SK-N-SH (cell line): ENCODE data around the gene PRSS38. TPM values are rescaled to one million over a fixed set of nuclear protein-coding genes. Genes with fewer than 3 reads are reported as not detected.

Experiments used
- CTCF ChIA-PET: fragments of 300-600, 350-600 bp; formaldehyde crosslinking; extraction: SDS; loops from one replicate; lab custom pipeline; 2021; lab: Yijun Ruan, JAX
- POLR2A ChIA-PET: fragments of 350-600 bp; sonication (Branson Sonifier 250); formaldehyde crosslinking; extraction: SDS; loops from one replicate; lab custom pipeline; 2020; ENCODE audit warnings: antibody characterized with exemption, inconsistent platforms; lab: Yijun Ruan, JAX
- DNase-seq: peaks from one replicate; pipeline ENCODE4 v3.0.0; 2012
- H2AFZ ChIP-seq: fragments of 200-600 bp; sonication (generic); 2 replicates; pipeline ENCODE4 v1.8.1; 2016; ENCODE audit warnings: antibody characterized with exemption, mild to moderate bottlenecking, low read depth
- H3F3A ChIP-seq: fragments of 200-600 bp; sonication (generic); replicated peaks from 2 replicates; pipeline ENCODE3; 2016; ENCODE audit warnings: antibody characterized with exemption, mild to moderate bottlenecking; ENCODE audit not compliant: insufficient read depth
- H3K27ac ChIP-seq, 2 experiments: fragments of 200-500 bp in 1 of 2; fragments of 200-600 bp in 1 of 2; sonication (Bioruptor generic) in 1 of 2; sonication (generic), shearing (Covaris generic) in 1 of 2; 2 replicates each; pipeline versions ENCODE4 v1.5.1 to v1.6.1; 2014 to 2016; ENCODE audit warnings: low read depth in 2 of 2, inconsistent platforms in 1 of 2, low read length in 1 of 2, mild to moderate bottlenecking in 1 of 2, mixed read lengths in 1 of 2
- H3K27me3 ChIP-seq: fragments of 200-600 bp; sonication (generic), shearing (Covaris generic); 2 replicates; pipeline ENCODE4 v1.6.1; 2016; ENCODE audit warnings: mixed run types; ENCODE audit not compliant: insufficient read depth
- H3K36me3 ChIP-seq, 2 experiments: fragments of 200-500 bp in 1 of 2; fragments of 200-600 bp in 1 of 2; sonication (Bioruptor generic) in 1 of 2; sonication (generic) in 1 of 2; replicated peaks in 1 of 2; 2 replicates each; pipeline versions ENCODE3 to v1.5.1; 2014 to 2016; ENCODE audit warnings: low read length in 1 of 2, mild to moderate bottlenecking in 1 of 2; ENCODE audit not compliant: insufficient read depth in 2 of 2, control insufficient read depth in 1 of 2
- H3K4me1 ChIP-seq, 2 experiments: fragments of 200-500 bp in 1 of 2; fragments of 200-600 bp in 1 of 2; sonication (Bioruptor generic) in 1 of 2; sonication (generic), shearing (Covaris generic) in 1 of 2; 2 replicates each; pipeline versions ENCODE4 v1.5.1 to v1.6.1; 2014 to 2016; ENCODE audit warnings: low read depth in 1 of 2, low read length in 1 of 2, mixed run types in 1 of 2; ENCODE audit not compliant: insufficient read depth in 2 of 2, control insufficient read depth in 1 of 2
- H3K4me2 ChIP-seq: fragments of 200-600 bp; sonication (generic), shearing (Covaris generic); 2 replicates; pipeline ENCODE4 v1.6.1; 2017; ENCODE audit warnings: mixed run types
- H3K4me3 ChIP-seq, 2 experiments: fragments of 200-500 bp in 1 of 2; fragments of 200-600 bp in 1 of 2; sonication (Bioruptor generic) in 1 of 2; sonication (generic), shearing (Covaris generic) in 1 of 2; 2 replicates each; pipeline versions ENCODE4 v1.5.1 to v1.8.1; 2014 to 2016; ENCODE audit warnings: low read depth in 2 of 2, inconsistent platforms in 1 of 2, low read length in 1 of 2, mild to moderate bottlenecking in 1 of 2, mixed read lengths in 1 of 2, moderate library complexity in 1 of 2
- H3K79me2 ChIP-seq: fragments of 200-600 bp; sonication (generic); 2 replicates; pipeline ENCODE4 v1.8.1; 2017; ENCODE audit warnings: mild to moderate bottlenecking; ENCODE audit not compliant: insufficient read depth
- H3K9ac ChIP-seq: fragments of 200-600 bp; sonication (generic); 2 replicates; pipeline ENCODE4 v1.6.1; 2017; ENCODE audit warnings: mixed run types
- H3K9me2 ChIP-seq: fragments of 200-600 bp; sonication (generic); 2 replicates; pipeline ENCODE4 v1.6.1; 2017; ENCODE audit warnings: mixed run types
- H3K9me3 ChIP-seq: fragments of 200-600 bp; sonication (generic); 2 replicates; pipeline ENCODE4 v1.6.1; 2017; ENCODE audit warnings: mixed run types, mild to moderate bottlenecking, moderate library complexity
- H4K20me1 ChIP-seq: fragments of 200-600 bp; sonication (generic); 2 replicates; pipeline ENCODE4 v1.6.1; 2017; ENCODE audit warnings: mild to moderate bottlenecking, mixed run types; ENCODE audit not compliant: insufficient read depth
- CHD2 ChIP-seq: fragments of 150-350 bp; IDR thresholded peaks from 2 replicates; pipeline ENCODE4 v1.6.1; 2018; ENCODE audit warnings: low read length; ENCODE audit not compliant: partially characterized antibody
- EP300 ChIP-seq, 2 experiments: IDR thresholded peaks; 2 replicates each; pipeline versions ENCODE4 v1.4.0 to v1.6.1; 2012; ENCODE audit warnings: borderline replicate concordance in 1 of 2, low read depth in 1 of 2, low read length in 1 of 2
- FOSL2 ChIP-seq: IDR thresholded peaks from 2 replicates; pipeline ENCODE4 v1.4.0; 2012; ENCODE audit warnings: low read depth, mild to moderate bottlenecking, moderate library complexity, borderline replicate concordance
- JUND ChIP-seq: IDR thresholded peaks from 2 replicates; pipeline ENCODE4 v1.4.0; 2012
- MXI1 ChIP-seq: IDR thresholded peaks from 2 replicates; pipeline ENCODE4 v1.6.1; 2012; ENCODE audit warnings: mild to moderate bottlenecking, low read depth, low read length, improper control_type of control experiment
- NFIC ChIP-seq: IDR thresholded peaks from 2 replicates; pipeline ENCODE4 v1.4.0; 2012; ENCODE audit warnings: borderline replicate concordance
- POLR2AphosphoS5 ChIP-seq: IDR thresholded peaks from 2 replicates; pipeline ENCODE4 v1.6.1; 2012; ENCODE audit warnings: low read depth, low read length
- TCF12 ChIP-seq: IDR thresholded peaks from 2 replicates; pipeline ENCODE4 v1.4.0; 2012
- TEAD4 ChIP-seq: IDR thresholded peaks from 2 replicates; pipeline ENCODE4 v1.4.0; 2012; ENCODE audit warnings: mild to moderate bottlenecking, borderline replicate concordance; ENCODE audit not compliant: insufficient read depth
- WGBS: methylation state at CpG from one replicate; pipeline ENCODE4 v1.1.6; 2017; ENCODE audit warnings: low lambda C conversion rate; 5-methylcytosine and 5-hydroxymethylcytosine counted together
- polyA plus RNA-seq, 3 experiments: library from polyadenylated mRNA; depleted of rRNA; stranded (reverse); fragments of >200 nt; gene quantifications; 2 replicates each; pipeline ENCODE4 v1.2.3, GENCODE V29; 2012
- TF ChIP-seq, protein P1 (sequence below): IDR thresholded peaks from 2 replicates; pipeline ENCODE4; 2012

The PRSS38 gene
- polyA plus RNA-seq, 1 of the 3 experiments (the other 2 are of a cell fraction): not detected

DNA sequence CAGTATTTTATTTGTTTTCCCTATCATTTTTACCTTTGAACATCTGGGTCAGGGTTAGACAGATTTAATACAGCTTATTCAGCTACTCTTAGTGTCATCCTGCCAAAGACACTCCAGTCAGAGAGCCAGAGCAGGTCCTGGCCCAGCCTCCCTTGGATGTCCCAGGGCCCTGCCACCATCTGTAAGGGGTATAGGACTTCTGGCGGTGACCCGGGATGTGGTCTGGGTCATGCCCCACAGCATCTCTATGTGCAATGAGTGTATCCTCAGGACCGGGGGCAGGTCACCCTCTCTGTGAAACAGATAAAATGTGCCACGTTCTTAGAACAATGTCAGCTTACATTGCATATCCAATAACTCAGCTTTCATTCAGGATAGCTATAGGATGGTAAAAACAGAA, 37.8 kb upstream of the PRSS38 start:
- ChIA-PET POLR2A (no interaction called here), CTCF (interaction anchor here (1.1 to 2.7 kb wide), 2 partner anchors 15 to 164 kb away, joined by 3 to 12 read pairs; no protein-coding TSS in a partner anchor)
- Histone ChIP-seq H4K20me1 (no peaks in the 10 kb centered on the region), H3K9me2 (no peaks in the 10 kb centered on the region), H3K9me3 (no peaks in the 10 kb centered on the region), H3K9ac (no peak overlapping the region), H3K4me3 (no peak overlapping the region), H3K36me3 (peaks cover 0 to 27% of the 10 kb centered on the region in 2 experiments), H3K79me2 (no peaks in the 10 kb centered on the region), H3K27ac (no peak overlapping the region), H3K4me1 (peaks cover 3 to 16% of the 10 kb centered on the region in 2 experiments; a peak in 3 of 4 replicates), H3F3A (peaks cover 20% of the 10 kb centered on the region), H3K4me2 (no peak overlapping the region), H3K27me3 (no peaks in the 10 kb centered on the region), H2AFZ (no peak overlapping the region)
- DNase-seq: no peak
- 94% methylated on average over 3 of the region's 4 CpGs for WGBS
- TF ChIP-seq POLR2AphosphoS5: no peak
- no peak for TF ChIP-seq MXI1

DNA sequence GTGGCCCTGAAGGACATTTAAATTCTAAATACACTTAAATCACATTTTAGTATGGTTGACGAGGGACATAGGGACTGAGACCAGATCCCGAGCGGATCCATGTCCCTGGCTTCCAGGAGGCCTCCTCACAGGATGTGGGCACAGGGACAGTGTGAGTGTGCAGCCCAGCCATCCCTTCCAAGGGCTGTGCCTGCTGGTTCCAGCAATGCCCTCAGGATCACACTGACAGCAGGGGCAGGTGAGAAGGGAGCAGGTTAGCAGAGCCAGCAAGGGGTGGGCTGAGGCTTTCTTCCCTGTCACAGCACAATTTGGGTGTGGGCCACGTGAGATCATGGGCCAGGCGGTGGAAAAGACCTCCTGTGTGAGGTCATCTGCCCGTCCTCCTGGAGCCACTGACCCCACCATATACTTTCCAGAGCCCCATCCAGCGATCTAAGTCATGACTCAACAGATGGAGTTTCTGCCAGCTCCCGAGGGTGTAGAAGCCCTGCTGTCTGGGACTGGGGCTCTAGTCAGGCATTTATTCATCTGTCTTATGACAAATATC, 37.0 kb upstream of the PRSS38 start:
- H3K4me1 ChIP-seq: peaks cover 3 to 16% of the 10 kb centered on the region in 2 experiments; a peak in 3 of 4 replicates
- 0 out of 2 replicates have a peak overlapping the region, but pooled peaks have one; percentile 42 for H3K4me2 ChIP-seq
- DNase-seq: no peak
- no peak overlapping the region for H2AFZ ChIP-seq
- H4K20me1 ChIP-seq: no peaks in the 10 kb centered on the region
- peak overlapping the region in 1 of 2 experiments; percentile 38; a peak in 2 of 4 replicates for H3K27ac ChIP-seq
- 56% methylated on average over 4 of the region's 8 CpGs for WGBS
- H3K9me3 ChIP-seq: no peaks in the 10 kb centered on the region
- TF ChIP-seq CHD2 (no peak), JUND (peak; percentile 45; the same call in 1 of the 2 replicates), EP300 (IDR thresholded peaks at IDR 0.05; ENCODE audit: borderline replicate concordance in 1 of 2, low read depth in 1 of 2, low read length in 1 of 2) (0 out of 4 replicates have a peak, but pooled peaks of 1 of the 2 experiments have one; percentile 24), TCF12 (peak; percentile 78), NFIC (peak; percentile 69), FOSL2 (peak; percentile 61; the same call in 1 of the 2 replicates), MXI1 (no peak)
- TF ChIP-seq, protein P1, sequence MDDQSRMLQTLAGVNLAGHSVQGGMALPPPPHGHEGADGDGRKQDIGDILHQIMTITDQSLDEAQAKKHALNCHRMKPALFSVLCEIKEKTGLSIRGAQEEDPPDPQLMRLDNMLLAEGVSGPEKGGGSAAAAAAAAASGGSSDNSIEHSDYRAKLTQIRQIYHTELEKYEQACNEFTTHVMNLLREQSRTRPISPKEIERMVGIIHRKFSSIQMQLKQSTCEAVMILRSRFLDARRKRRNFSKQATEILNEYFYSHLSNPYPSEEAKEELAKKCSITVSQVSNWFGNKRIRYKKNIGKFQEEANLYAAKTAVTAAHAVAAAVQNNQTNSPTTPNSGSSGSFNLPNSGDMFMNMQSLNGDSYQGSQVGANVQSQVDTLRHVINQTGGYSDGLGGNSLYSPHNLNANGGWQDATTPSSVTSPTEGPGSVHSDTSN: peak; percentile 53; the same call in 1 of the 2 replicates
- peaks cover 20% of the 10 kb centered on the region for H3F3A ChIP-seq
- POLR2A ChIA-PET: no interaction called here
- no peak overlapping the region for H3K4me3 ChIP-seq
- no peaks in the 10 kb centered on the region for H3K27me3 ChIP-seq
- no peaks in the 10 kb centered on the region for H3K9me2 ChIP-seq
- H3K9ac ChIP-seq: no peak overlapping the region
- H3K79me2 ChIP-seq: no peaks in the 10 kb centered on the region
- H3K36me3 ChIP-seq: peaks cover 0 to 27% of the 10 kb centered on the region in 2 experiments
- CTCF ChIA-PET: interaction anchor here (0.7 to 2.7 kb wide), 3 partner anchors 16 to 170 kb away, joined by 3 to 12 read pairs (median 3); partner anchors contain the start of gene WNT9A

DNA sequence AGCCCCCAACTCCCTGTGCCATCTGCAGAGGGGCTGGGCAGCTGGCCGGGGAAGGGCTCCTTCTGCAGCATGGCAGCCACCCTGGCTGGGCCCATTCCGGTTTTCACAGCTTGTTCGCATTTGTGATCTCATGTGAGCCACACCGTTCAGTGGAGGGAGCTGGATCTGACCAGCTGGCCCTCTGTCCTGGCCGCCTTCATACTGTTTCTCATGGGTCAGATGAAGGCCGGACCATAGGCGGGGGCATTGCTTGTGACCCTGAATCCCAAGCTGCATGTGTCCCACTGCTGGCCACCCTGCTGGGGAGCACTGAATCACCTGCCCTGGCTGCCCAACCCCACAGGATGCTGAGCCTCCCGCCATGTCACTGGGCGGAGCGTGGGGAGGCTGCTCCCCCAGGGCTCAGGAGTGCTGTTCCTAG, 36.4 kb upstream of the PRSS38 start:
- Histone ChIP-seq H3K36me3 (peaks cover 0 to 27% of the 10 kb centered on the region in 2 experiments), H3K4me2 (no peak overlapping the region), H2AFZ (no peak overlapping the region), H3F3A (peaks cover 20% of the 10 kb centered on the region), H3K9me2 (no peaks in the 10 kb centered on the region), H3K79me2 (no peaks in the 10 kb centered on the region), H4K20me1 (no peaks in the 10 kb centered on the region), H3K9ac (no peak overlapping the region), H3K4me1 (peaks cover 3 to 16% of the 10 kb centered on the region in 2 experiments; a peak in 3 of 4 replicates), H3K27ac (peak overlapping the region in 1 of 2 experiments; percentile 27; a peak in 1 of 4 replicates), H3K4me3 (no peak overlapping the region), H3K9me3 (no peaks in the 10 kb centered on the region), H3K27me3 (no peaks in the 10 kb centered on the region)
- ChIA-PET CTCF (interaction anchor here (0.7 to 2.7 kb wide), 3 partner anchors 11 to 169 kb away, joined by 3 to 12 read pairs (median 3); partner anchors contain the start of gene WNT9A), POLR2A (no interaction called here)
- DNase-seq: no peak
- no CpG with 5 or more reads among the region's 10 CpGs for WGBS
- TF ChIP-seq TEAD4 (no peak), TCF12 (peak; percentile 0; the same call in 1 of the 2 replicates)
